ENCODE results near the gene MDH2.

MDH2 gene

DNA sequence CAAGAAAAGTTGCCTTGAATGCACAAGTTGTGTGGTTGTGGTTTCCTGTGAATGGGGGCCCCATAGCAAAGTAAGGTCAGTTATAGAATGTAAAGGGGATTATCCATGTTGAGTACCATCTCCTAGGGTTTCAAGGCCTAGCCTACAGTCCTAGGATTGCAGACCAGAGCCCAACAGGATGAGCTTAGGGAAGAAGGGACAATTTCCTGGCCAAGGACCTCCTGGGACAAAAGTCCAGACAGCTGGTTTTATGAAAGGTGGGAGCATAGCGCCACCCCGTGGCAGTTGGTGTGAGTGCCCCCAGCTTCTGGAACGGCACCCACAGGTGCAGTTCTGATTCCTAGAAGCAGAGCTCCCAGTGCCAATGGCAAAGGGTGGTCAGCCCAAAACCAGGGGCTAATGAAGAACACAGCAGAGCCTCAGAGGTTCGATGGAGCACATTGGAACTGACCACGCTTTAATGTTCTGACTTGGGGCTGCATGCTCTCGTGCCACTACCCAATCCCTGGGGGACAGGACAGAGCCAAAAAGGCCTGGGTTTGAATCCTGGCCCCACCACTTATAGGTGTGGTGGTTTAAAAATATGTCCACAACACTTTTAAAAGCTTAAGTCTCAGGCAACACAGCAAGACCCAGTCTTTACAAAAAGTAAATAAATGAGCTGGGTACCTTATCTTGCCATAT is 27.7 kb upstream of the MDH2 start:
- Histone ChIP-seq H3K9ac (ENCODE audit: low read depth, low read length, poor library complexity, severe bottlenecking) (peak overlapping the region; percentile 47), H4K20me1 (ENCODE audit: insufficient read depth, low read length, poor library complexity, severe bottlenecking) (no peaks in the 10 kb centered on the region), H3K4me1 (ENCODE audit: insufficient read depth, low read length, poor library complexity, severe bottlenecking) (peaks cover 12% of the 10 kb centered on the region), H2AFZ (ENCODE audit: low read length) (peak overlapping the region; percentile 74), H3K36me3 (ENCODE audit: insufficient read depth, low read length) (no peaks in the 10 kb centered on the region; the same call in 1 of the 2 replicates), H3K9me2 (replicated peaks; ENCODE audit: low read depth, low read length) (no peaks in the 10 kb centered on the region), H3K79me2 (ENCODE audit: insufficient read depth, low read length) (no peaks in the 10 kb centered on the region), H3K4me3 (ENCODE audit: low read length, poor library complexity, severe bottlenecking) (peak overlapping the region; percentile 44), H3K9me3 (ENCODE audit: insufficient read depth, low read depth, low read length) (no peaks in the 10 kb centered on the region), H3K4me2 (ENCODE audit: low read depth, low read length, poor library complexity, severe bottlenecking) (peak overlapping the region; percentile 76), H3F3A (ENCODE audit: low read depth) (no peaks in the 10 kb centered on the region), H3K27me3 (ENCODE audit: insufficient read depth, low read length, poor library complexity, severe bottlenecking) (no peaks in the 10 kb centered on the region)
- TF ChIP-seq EZH2phosphoT487 (IDR thresholded peaks at IDR 0.05; ENCODE audit: borderline replicate concordance): no peak
- TF ChIP-seq CTCF (conservative IDR thresholded peaks at IDR 0.05; ENCODE audit: low read length): peak; percentile 100

DNA sequence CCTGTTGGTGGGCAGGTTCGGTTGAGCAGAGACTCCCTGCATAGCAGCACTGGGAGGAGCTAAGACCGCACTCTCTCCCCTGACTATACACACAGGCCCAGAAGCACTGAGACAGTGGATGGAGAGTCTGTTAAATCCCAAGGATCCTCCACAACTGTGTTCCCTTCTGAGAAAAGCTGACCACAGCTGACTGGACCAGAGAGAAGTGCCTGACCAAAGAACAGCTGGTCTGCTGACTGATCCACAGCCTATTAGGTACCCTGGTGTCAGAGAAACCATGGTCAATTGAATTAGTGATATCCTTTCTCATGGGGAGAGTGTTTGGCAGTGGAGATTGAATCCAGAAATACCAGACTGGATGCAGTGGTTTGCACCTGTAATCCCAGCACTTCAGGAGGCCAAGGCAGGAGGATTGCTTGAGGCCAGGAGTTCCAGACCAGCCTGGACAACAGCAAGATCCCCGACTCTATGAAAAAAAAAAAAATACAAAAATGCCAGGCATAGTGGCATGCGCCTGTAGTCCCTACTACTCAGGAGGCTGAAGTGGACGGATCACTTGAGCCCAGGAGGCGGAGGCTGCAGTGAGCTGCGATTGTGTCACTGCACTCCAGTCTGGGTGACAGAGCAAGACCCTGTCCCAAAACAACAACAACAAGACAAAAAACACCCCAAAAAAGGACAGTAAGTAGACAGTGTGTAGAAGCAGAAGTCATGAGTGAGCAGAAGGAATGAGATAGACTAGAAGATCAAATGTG is 25.7 kb upstream of the MDH2 start:
- Histone ChIP-seq H3K4me1 (ENCODE audit: insufficient read depth, low read length, poor library complexity, severe bottlenecking) (peaks cover 12% of the 10 kb centered on the region), H3K79me2 (ENCODE audit: insufficient read depth, low read length) (no peaks in the 10 kb centered on the region), H3K27me3 (ENCODE audit: insufficient read depth, low read length, poor library complexity, severe bottlenecking) (no peaks in the 10 kb centered on the region), H3K9me2 (replicated peaks; ENCODE audit: low read depth, low read length) (no peaks in the 10 kb centered on the region), H3K9me3 (ENCODE audit: insufficient read depth, low read depth, low read length) (no peaks in the 10 kb centered on the region), H2AFZ (ENCODE audit: low read length) (no peak overlapping the region), H3F3A (ENCODE audit: low read depth) (no peaks in the 10 kb centered on the region), H3K9ac (ENCODE audit: low read depth, low read length, poor library complexity, severe bottlenecking) (peak overlapping the region; percentile 14), H3K4me2 (ENCODE audit: low read depth, low read length, poor library complexity, severe bottlenecking) (no peak overlapping the region), H3K36me3 (ENCODE audit: insufficient read depth, low read length) (no peaks in the 10 kb centered on the region; the same call in 1 of the 2 replicates), H3K4me3 (ENCODE audit: low read length, poor library complexity, severe bottlenecking) (no peak overlapping the region), H4K20me1 (ENCODE audit: insufficient read depth, low read length, poor library complexity, severe bottlenecking) (no peaks in the 10 kb centered on the region)
- TF ChIP-seq CTCF (conservative IDR thresholded peaks at IDR 0.05; ENCODE audit: low read length) (no peak), EZH2phosphoT487 (IDR thresholded peaks at IDR 0.05; ENCODE audit: borderline replicate concordance) (no peak)

- H3K27me3 ChIP-seq (ENCODE audit: insufficient read depth, low read length, poor library complexity, severe bottlenecking): no peaks in the 10 kb centered on the region
- no peaks in the 10 kb centered on the region for H3K79me2 ChIP-seq (ENCODE audit: insufficient read depth, low read length)
- H4K20me1 ChIP-seq (ENCODE audit: insufficient read depth, low read length, poor library complexity, severe bottlenecking): no peaks in the 10 kb centered on the region
- peak overlapping the region; percentile 9 for H3K4me2 ChIP-seq (ENCODE audit: low read depth, low read length, poor library complexity, severe bottlenecking)
- no peaks in the 10 kb centered on the region for H3K9me2 ChIP-seq (replicated peaks; ENCODE audit: low read depth, low read length)
- no peak overlapping the region for H3K4me3 ChIP-seq (ENCODE audit: low read length, poor library complexity, severe bottlenecking)
- TF ChIP-seq EZH2phosphoT487 (IDR thresholded peaks at IDR 0.05; ENCODE audit: borderline replicate concordance): no peak
- no peak for TF ChIP-seq CTCF (conservative IDR thresholded peaks at IDR 0.05; ENCODE audit: low read length)
- H3F3A ChIP-seq (ENCODE audit: low read depth): no peaks in the 10 kb centered on the region
- no peaks in the 10 kb centered on the region for H3K9me3 ChIP-seq (ENCODE audit: insufficient read depth, low read depth, low read length)
- H3K36me3 ChIP-seq (ENCODE audit: insufficient read depth, low read length): no peaks in the 10 kb centered on the region; the same call in 1 of the 2 replicates
- peak overlapping the region; percentile 14 for H3K9ac ChIP-seq (ENCODE audit: low read depth, low read length, poor library complexity, severe bottlenecking)
- H3K4me1 ChIP-seq (ENCODE audit: insufficient read depth, low read length, poor library complexity, severe bottlenecking): peaks cover 12% of the 10 kb centered on the region
- 0 out of 2 replicates have a peak overlapping the region, but pooled peaks have one; percentile 21 for H2AFZ ChIP-seq (ENCODE audit: low read length)
Measured at GRCh38 chr7:76023002-76023401, 24.9 kb upstream of the MDH2 start.

Measured in Loucy (cell line).